CD14-positive monocyte (primary cell): ENCODE data around the gene C16orf54. TPM values are rescaled to one million over a fixed set of nuclear protein-coding genes. Genes with fewer than 3 reads are reported as not detected.

Experiments used
- DNase-seq, 3 donors: peaks; one replicate each; pipeline ENCODE4 v3.0.0-alpha.2; 2011 to 2022
- H2AFZ ChIP-seq: 2 replicates; pipeline ENCODE4 v1.6.0; 2012; ENCODE audit warnings: mild to moderate bottlenecking, low read depth, low read length, inconsistent platforms; ENCODE audit not compliant: insufficient read depth, poor library complexity, severe bottlenecking
- H3K27ac ChIP-seq, 2 donors: 1 replicate in 1 of 2; 2 replicates in 1 of 2; pipeline ENCODE4 v1.5.1; 2012 to 2013; ENCODE audit warnings: low read length in 2 of 2, control low read depth in 1 of 2, inconsistent platforms in 1 of 2, low read depth in 1 of 2, mild to moderate bottlenecking in 1 of 2
- H3K27me3 ChIP-seq, 2 donors: one replicate each; pipeline versions ENCODE4 v1.6.0 to v1.6.1; 2011 to 2013; ENCODE audit warnings: low read length in 2 of 2; ENCODE audit not compliant: control insufficient read depth in 2 of 2, insufficient read depth in 2 of 2
- H3K36me3 ChIP-seq, 2 donors: replicated peaks in 1 of 2; 1 replicate in 1 of 2; 2 replicates in 1 of 2; pipeline versions ENCODE4 v1.5.1 to v1.6.1; 2012 to 2013; ENCODE audit warnings: low read length in 2 of 2, control low read depth in 1 of 2, inconsistent platforms in 1 of 2, mild to moderate bottlenecking in 1 of 2; ENCODE audit not compliant: insufficient read depth in 2 of 2, control insufficient read depth in 1 of 2
- H3K4me1 ChIP-seq, 2 donors: 1 replicate in 1 of 2; 2 replicates in 1 of 2; pipeline versions ENCODE4 v1.5.1 to v1.6.1; 2012 to 2013; ENCODE audit warnings: low read length in 2 of 2, control low read depth in 1 of 2, inconsistent platforms in 1 of 2, mild to moderate bottlenecking in 1 of 2, moderate library complexity in 1 of 2; ENCODE audit not compliant: insufficient read depth in 2 of 2, control insufficient read depth in 1 of 2
- H3K4me2 ChIP-seq: replicated peaks from 2 replicates; pipeline ENCODE3; 2012; ENCODE audit warnings: low read length, moderate library complexity, mild to moderate bottlenecking; ENCODE audit not compliant: poor library complexity, severe bottlenecking; ENCODE audit errors: extremely low read depth
- H3K4me3 ChIP-seq, 3 experiments: fragments of 200-600 bp in 1 of 3; sonication (generic) in 1 of 3; replicated peaks in 1 of 3; 1 replicate in 2 of 3; 2 replicates in 1 of 3; pipeline ENCODE4 v1.5.1; 2011 to 2013; ENCODE audit warnings: low read length in 3 of 3, mild to moderate bottlenecking in 3 of 3, control low read depth in 2 of 3, low read depth in 2 of 3, inconsistent platforms in 1 of 3, moderate library complexity in 1 of 3
- H3K79me2 ChIP-seq: 2 replicates; pipeline ENCODE4 v1.6.0; 2012; ENCODE audit warnings: mild to moderate bottlenecking, control low read depth, inconsistent platforms, low read length, moderate library complexity; ENCODE audit not compliant: insufficient read depth
- H3K9ac ChIP-seq: 2 replicates; pipeline ENCODE4 v1.6.0; 2017; ENCODE audit warnings: low read length, mild to moderate bottlenecking; ENCODE audit not compliant: insufficient read depth, poor library complexity, severe bottlenecking
- H3K9me3 ChIP-seq, 2 donors: replicated peaks in 1 of 2; 1 replicate in 1 of 2; 2 replicates in 1 of 2; pipeline versions ENCODE4 v1.5.1 to v1.6.1; 2012 to 2013; ENCODE audit warnings: low read length in 2 of 2, control low read depth in 1 of 2; ENCODE audit not compliant: control insufficient read depth in 1 of 2, insufficient read depth in 1 of 2
- H4K20me1 ChIP-seq: 2 replicates; pipeline ENCODE4 v1.6.0; 2012; ENCODE audit warnings: mild to moderate bottlenecking, low read length, control low read depth, moderate library complexity; ENCODE audit not compliant: insufficient read depth
- H3K27ac Mint-ChIP-seq, 7 donors: one replicate each; pipeline ENCODE4 v1.8.0; 2020; ENCODE audit warnings: mild to moderate bottlenecking in 7 of 7, mixed read lengths in 7 of 7, moderate library complexity in 6 of 7, inconsistent platforms in 2 of 7
- H3K27me3 Mint-ChIP-seq, 3 donors: one replicate each; pipeline ENCODE4 v1.8.0; 2021 to 2022; ENCODE audit warnings: low read depth in 3 of 3, mild to moderate bottlenecking in 3 of 3, mixed read lengths in 3 of 3, moderate library complexity in 3 of 3, inconsistent platforms in 1 of 3
- H3K36me3 Mint-ChIP-seq, 2 donors: one replicate each; pipeline ENCODE4 v1.8.0; 2020; ENCODE audit warnings: mixed read lengths in 2 of 2, inconsistent platforms in 1 of 2, mild to moderate bottlenecking in 1 of 2
- H3K4me1 Mint-ChIP-seq: one replicate; pipeline ENCODE4 v1.8.0; 2020; ENCODE audit warnings: mild to moderate bottlenecking, mixed read lengths
- H3K4me3 Mint-ChIP-seq, 2 donors: one replicate each; pipeline ENCODE4 v1.8.0; 2020; ENCODE audit warnings: mild to moderate bottlenecking in 2 of 2, mixed read lengths in 2 of 2, moderate library complexity in 1 of 2
- H3K9me3 Mint-ChIP-seq, 7 donors: one replicate each; pipeline ENCODE4 v1.8.0; 2020 to 2022; ENCODE audit warnings: mixed read lengths in 7 of 7, mild to moderate bottlenecking in 6 of 7, moderate library complexity in 6 of 7, inconsistent platforms in 2 of 7
- WGBS: methylation state at CpG from one replicate; pipeline ENCODE4 v1.1.5; 2013; ENCODE audit warnings: missing lambda C conversion rate; ENCODE audit not compliant: insufficient coverage; 5-methylcytosine and 5-hydroxymethylcytosine counted together
- intact Hi-C, 2 donors: fragments of 100-400 bp; cut with micrococcal nuclease; formaldehyde crosslinking; loops; one replicate each; pipeline versions ENCODE4 v1.15.0 to v1.15.1; 2023
- polyA plus RNA-seq, 3 donors: library from polyadenylated mRNA; depleted of rRNA in 1 of 3; unstranded in 2 of 3; stranded (reverse) in 1 of 3; fragments of 300-500 nt in 2 of 3; fragments of >200 nt in 1 of 3; fragmentation: Illumina TruSeq in 2 of 3; gene quantifications; 1 replicate in 2 of 3; 2 replicates in 1 of 3; pipeline ENCODE4 v1.2.3, GENCODE V29; 2012 to 2021
- TF ChIP-seq, protein P1 (sequence below): fragments of 200-600 bp; IDR thresholded peaks from one replicate; pipeline ENCODE4 v1.8.0; 2022; ENCODE audit warnings: antibody characterized with exemption, mild to moderate bottlenecking

Gene C16orf54
- polyA plus RNA-seq, 3 donors, result 24.6 to 32.0 (median 29.2) TPM

- peaks cover 1 to 4% (median 3%) of the 10 kb centered on the region in 3 donors for H3K27me3 Mint-ChIP-seq
- Histone ChIP-seq H3K27me3 (no peaks in the 10 kb centered on the region), H3K79me2 (no peaks in the 10 kb centered on the region), H3K36me3 (no peaks in the 10 kb centered on the region), H4K20me1 (no peaks in the 10 kb centered on the region), H3K4me2 (no peak overlapping the region), H3K9ac (no peak overlapping the region), H3K27ac (no peak overlapping the region), H2AFZ (no peak overlapping the region), H3K9me3 (no peaks in the 10 kb centered on the region), H3K4me3 (no peak overlapping the region), H3K4me1 (peaks cover 9 to 12% of the 10 kb centered on the region in 2 donors)
- WGBS, result 64% methylated on average over 3 of the region's 4 CpGs
- TF ChIP-seq, protein P1, sequence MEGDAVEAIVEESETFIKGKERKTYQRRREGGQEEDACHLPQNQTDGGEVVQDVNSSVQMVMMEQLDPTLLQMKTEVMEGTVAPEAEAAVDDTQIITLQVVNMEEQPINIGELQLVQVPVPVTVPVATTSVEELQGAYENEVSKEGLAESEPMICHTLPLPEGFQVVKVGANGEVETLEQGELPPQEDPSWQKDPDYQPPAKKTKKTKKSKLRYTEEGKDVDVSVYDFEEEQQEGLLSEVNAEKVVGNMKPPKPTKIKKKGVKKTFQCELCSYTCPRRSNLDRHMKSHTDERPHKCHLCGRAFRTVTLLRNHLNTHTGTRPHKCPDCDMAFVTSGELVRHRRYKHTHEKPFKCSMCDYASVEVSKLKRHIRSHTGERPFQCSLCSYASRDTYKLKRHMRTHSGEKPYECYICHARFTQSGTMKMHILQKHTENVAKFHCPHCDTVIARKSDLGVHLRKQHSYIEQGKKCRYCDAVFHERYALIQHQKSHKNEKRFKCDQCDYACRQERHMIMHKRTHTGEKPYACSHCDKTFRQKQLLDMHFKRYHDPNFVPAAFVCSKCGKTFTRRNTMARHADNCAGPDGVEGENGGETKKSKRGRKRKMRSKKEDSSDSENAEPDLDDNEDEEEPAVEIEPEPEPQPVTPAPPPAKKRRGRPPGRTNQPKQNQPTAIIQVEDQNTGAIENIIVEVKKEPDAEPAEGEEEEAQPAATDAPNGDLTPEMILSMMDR, result no peak
- intact Hi-C loops, result loop anchor here in 1 of 2 donors (10.0 kb wide), 1 partner anchor 46 kb away; no protein-coding TSS in a partner anchor
- DNase-seq, result no peak
- peaks cover 11% of the 10 kb centered on the region for H3K4me1 Mint-ChIP-seq
- no peak overlapping the region for H3K27ac Mint-ChIP-seq
- peaks cover 0 to 2% (median 0%) of the 10 kb centered on the region in 7 donors for H3K9me3 Mint-ChIP-seq
- no peaks in the 10 kb centered on the region for H3K36me3 Mint-ChIP-seq
- no peak overlapping the region for H3K4me3 Mint-ChIP-seq
Observed at GRCh38 chr16:29719063-29719462, 26.7 kb downstream of the C16orf54 start.

- Histone ChIP-seq H4K20me1 (no peaks in the 10 kb centered on the region), H3K27ac (no peak overlapping the region), H3K9me3 (no peaks in the 10 kb centered on the region), H3K4me2 (no peak overlapping the region), H3K4me1 (peaks cover 10 to 19% of the 10 kb centered on the region in 2 donors), H3K9ac (no peak overlapping the region), H3K4me3 (no peak overlapping the region), H3K36me3 (no peaks in the 10 kb centered on the region), H3K79me2 (no peaks in the 10 kb centered on the region), H2AFZ (no peak overlapping the region), H3K27me3 (no peaks in the 10 kb centered on the region)
- no peak for DNase-seq
- H3K27ac Mint-ChIP-seq, result no peak overlapping the region
- no peaks in the 10 kb centered on the region for H3K36me3 Mint-ChIP-seq
- no peak overlapping the region for H3K4me3 Mint-ChIP-seq
- H3K27me3 Mint-ChIP-seq, result peaks cover 0 to 3% (median 1%) of the 10 kb centered on the region in 3 donors
- TF ChIP-seq, protein P1, result no peak
- intact Hi-C loops, result loop anchor here in 1 of 2 donors (10.0 kb wide), 1 partner anchor 48 kb away; no protein-coding TSS in a partner anchor
- peaks cover 12% of the 10 kb centered on the region for H3K4me1 Mint-ChIP-seq
- WGBS, result 94% methylated on average over 6 of the region's 7 CpGs
- peaks cover 0 to 2% (median 0%) of the 10 kb centered on the region in 7 donors for H3K9me3 Mint-ChIP-seq
Observed at GRCh38 chr16:29717113-29717512, 28.7 kb downstream of the C16orf54 start.
